GM19328 (cell line): ENCODE data around the gene SLC25A13.
"Not testable (repeated sequence)": the region's sequence is repeated elsewhere in the genome, so short reads cannot be mapped to it uniquely, and the experiment has no call there.

Experiments
- ATAC-seq: cut with Tn5 transposase; IDR thresholded peaks from one replicate; pipeline ENCODE4 v1.9.1; 2021; ENCODE audit warnings: mild to moderate bottlenecking, moderate library complexity; ENCODE audit not compliant: unreplicated experiment

The SLC25A13 gene

GRCh38 chr7:96300986-96301385 is 20.9 kb downstream of the SLC25A13 start:
- no peak for ATAC-seq

- no peak for ATAC-seq
These were observed 21.4 kb downstream of the SLC25A13 start for GRCh38 chr7:96300502-96300901.

GRCh38 chr7:96299496-96299895 is 22.4 kb downstream of the SLC25A13 start:
- no peak for ATAC-seq

GRCh38 chr7:96297876-96298275 is 24.0 kb downstream of the SLC25A13 start:
- ATAC-seq, result no peak

GRCh38 chr7:96297446-96297845 is 24.5 kb downstream of the SLC25A13 start:
- ATAC-seq, result not testable (repeated sequence)

- not testable (repeated sequence) for ATAC-seq
These were observed 28.0 kb downstream of the SLC25A13 start for GRCh38 chr7:96293911-96294310.

GRCh38 chr7:96287559-96287958 is 34.3 kb downstream of the SLC25A13 start:
- no peak for ATAC-seq

GRCh38 chr7:96287132-96287531 is 34.8 kb downstream of the SLC25A13 start:
- ATAC-seq, result no peak

GRCh38 chr7:96285579-96285978 is 36.3 kb downstream of the SLC25A13 start:
- no peak for ATAC-seq

GRCh38 chr7:96284835-96285234 is 37.1 kb downstream of the SLC25A13 start:
- no peak for ATAC-seq

GRCh38 chr7:96284240-96284639 is 37.7 kb downstream of the SLC25A13 start:
- no peak for ATAC-seq

- no peak for ATAC-seq
These were observed 39.1 kb downstream of the SLC25A13 start for GRCh38 chr7:96282835-96283234.

GRCh38 chr7:96277921-96278320 is 44.0 kb downstream of the SLC25A13 start:
- ATAC-seq, result no peak

GRCh38 chr7:96276019-96276418 is 45.9 kb downstream of the SLC25A13 start:
- no peak for ATAC-seq

GRCh38 chr7:96273716-96274115 is 48.2 kb downstream of the SLC25A13 start:
- ATAC-seq, result no peak

- ATAC-seq, result no peak
These were observed 52.5 kb downstream of the SLC25A13 start for GRCh38 chr7:96269246-96269994.

GRCh38 chr7:96266580-96266979 is 55.3 kb downstream of the SLC25A13 start:
- ATAC-seq, result no peak

GRCh38 chr7:96266015-96266414 is 55.9 kb downstream of the SLC25A13 start:
- no peak for ATAC-seq

GRCh38 chr7:96253964-96254363 is 67.9 kb downstream of the SLC25A13 start:
- no peak for ATAC-seq

- ATAC-seq, result no peak
These were observed 68.5 kb downstream of the SLC25A13 start for GRCh38 chr7:96253441-96253840.

GRCh38 chr7:96250776-96251361 is 71.0 kb downstream of the SLC25A13 start:
- no peak for ATAC-seq

- ATAC-seq, result no peak
These were observed 73.5 kb downstream of the SLC25A13 start for GRCh38 chr7:96248405-96248804.

GRCh38 chr7:96246919-96247318 is 75.0 kb downstream of the SLC25A13 start:
- no peak for ATAC-seq
